Sigmoid colon (tissue), 7 donors: ENCODE data around the gene CFAP45. TPM values are rescaled to one million over a fixed set of nuclear protein-coding genes. Genes with fewer than 3 reads are reported as not detected.

Source experiments
- DNase-seq: peaks from one replicate; pipeline ENCODE4 v3.0.0-alpha.2; 2019
- H3K27ac ChIP-seq, 4 donors: fragments of 200-600 bp; sonication (generic); one replicate each; pipeline ENCODE4 v1.5.1; 2016 to 2019; ENCODE audit warnings: mild to moderate bottlenecking in 1 of 4
- H3K27me3 ChIP-seq, 3 donors: fragments of 200-600 bp; sonication (generic); one replicate each; pipeline ENCODE4 v1.5.1; 2019; ENCODE audit warnings: mild to moderate bottlenecking in 1 of 3
- H3K36me3 ChIP-seq, 4 donors: fragments of 200-600 bp; sonication (generic); one replicate each; pipeline ENCODE4 v1.5.1; 2016 to 2019
- H3K4me1 ChIP-seq, 4 donors: fragments of 200-600 bp; sonication (generic); one replicate each; pipeline ENCODE4 v1.5.1; 2017 to 2019
- H3K4me3 ChIP-seq, 4 donors: fragments of 200-600 bp; sonication (generic); one replicate each; pipeline ENCODE4 v1.5.1; 2017 to 2019; ENCODE audit warnings: mild to moderate bottlenecking in 2 of 4, moderate library complexity in 1 of 4
- H3K9me3 ChIP-seq, 4 donors: fragments of 200-600 bp in 3 of 4; sonication (generic) in 3 of 4; one replicate each; pipeline versions ENCODE4 v1.5.1 to v1.6.1; 2013 to 2019
- CTCF ChIP-seq, 4 experiments: fragments of 450-650 bp in 3 of 4; fragments of 200-600 bp in 1 of 4; IDR thresholded peaks; one replicate each; pipeline ENCODE4 v1.5.1; 2016 to 2019; ENCODE audit warnings: antibody characterized with exemption in 4 of 4, mild to moderate bottlenecking in 3 of 4, moderate library complexity in 2 of 4
- EP300 ChIP-seq, 4 donors: sonication (generic); formaldehyde crosslinking; IDR thresholded peaks; one replicate each; pipeline ENCODE4 v1.6.1; 2017; ENCODE audit warnings: antibody characterized with exemption in 4 of 4
- POLR2A ChIP-seq, 2 donors: fragments of 450-650 bp; IDR thresholded peaks; one replicate each; pipeline ENCODE4 v1.6.1; 2016; ENCODE audit warnings: antibody characterized with exemption in 2 of 2, mild to moderate bottlenecking in 2 of 2, moderate library complexity in 2 of 2
- POLR2AphosphoS5 ChIP-seq, 4 donors: sonication (generic); formaldehyde crosslinking; IDR thresholded peaks; one replicate each; pipeline ENCODE4 v1.6.1; 2017; ENCODE audit warnings: antibody characterized with exemption in 4 of 4
- WGBS, 2 donors: extraction: QIAGEN DNeasy Blood & Tissue Kit; methylation state at CpG; one replicate each; pipeline ENCODE4 v1.1.7; 2013; 5-methylcytosine and 5-hydroxymethylcytosine counted together
- intact Hi-C: fragments of 100-400 bp; cut with DNase I; formaldehyde crosslinking; loops from one replicate; pipeline ENCODE4 v1.15.1; 2023
- polyA plus RNA-seq, 3 donors: library from polyadenylated mRNA; stranded (reverse); fragments of 200-250 nt; gene quantifications; one replicate each; pipeline ENCODE4 v1.2.3, GENCODE V29; 2013
- total RNA-seq, 4 donors: library from RNA; depleted of rRNA; stranded (reverse); fragments of >200 nt; gene quantifications; one replicate each; pipeline ENCODE4 v1.1.0, GENCODE V29; 2016
- donor health status: healthy with polysubstance abuse.
- donor health status: Bipolar disorder and iron deficiency.
- donor health status: healthy.

Gene CFAP45
- total and polyA plus RNA-seq, 7 donors = 0.29 to 1.8 (median 1.0) TPM; not detected in 3

- H3K4me1 ChIP-seq = peaks cover 0 to 11% (median 6%) of the 10 kb centered on the region in 4 donors
- WGBS, 2 donors = 88 to 90% methylated on average over 16 of the region's 16 CpGs
- H3K36me3 ChIP-seq = no peaks in the 10 kb centered on the region
- no peak for DNase-seq
- intact Hi-C loops = no loop called here
- no peaks in the 10 kb centered on the region for H3K9me3 ChIP-seq
- no peaks in the 10 kb centered on the region for H3K27me3 ChIP-seq
- no peak overlapping the region for H3K4me3 ChIP-seq
- H3K27ac ChIP-seq = no peak overlapping the region
- TF ChIP-seq CTCF (IDR thresholded peaks at IDR 0.05) (no peak), POLR2AphosphoS5 (IDR thresholded peaks at IDR 0.05) (no peak), POLR2A (IDR thresholded peaks at IDR 0.05) (no peak), EP300 (IDR thresholded peaks at IDR 0.05) (no peak)
Observed at GRCh38 chr1:159932296-159933285, 32.6 kb upstream of the CFAP45 start.

- WGBS, 2 donors = 93 to 97% methylated on average over 3 of the region's 3 CpGs
- H3K4me3 ChIP-seq = no peak overlapping the region
- H3K27me3 ChIP-seq = no peaks in the 10 kb centered on the region
- H3K27ac ChIP-seq = no peak overlapping the region
- H3K9me3 ChIP-seq = no peaks in the 10 kb centered on the region
- peaks cover 0 to 7% (median 5%) of the 10 kb centered on the region in 4 donors for H3K4me1 ChIP-seq
- intact Hi-C loops = no loop called here
- no peaks in the 10 kb centered on the region for H3K36me3 ChIP-seq
- no peak for DNase-seq
- TF ChIP-seq CTCF (IDR thresholded peaks at IDR 0.05) (no peak), POLR2AphosphoS5 (IDR thresholded peaks at IDR 0.05) (no peak), EP300 (IDR thresholded peaks at IDR 0.05) (no peak), POLR2A (IDR thresholded peaks at IDR 0.05) (no peak)
Observed at GRCh38 chr1:159931795-159932173, 31.8 kb upstream of the CFAP45 start.

GRCh38 chr1:159931101-159931794, 31.3 kb upstream of the CFAP45 start:
- intact Hi-C loops = no loop called here
- TF ChIP-seq POLR2AphosphoS5 (IDR thresholded peaks at IDR 0.05) (no peak), CTCF (IDR thresholded peaks at IDR 0.05) (no peak), POLR2A (IDR thresholded peaks at IDR 0.05) (no peak), EP300 (IDR thresholded peaks at IDR 0.05) (no peak)
- H3K4me3 ChIP-seq = no peak overlapping the region
- peaks cover 0 to 7% (median 4%) of the 10 kb centered on the region in 4 donors for H3K4me1 ChIP-seq
- H3K27ac ChIP-seq = no peak overlapping the region
- no peak for DNase-seq
- WGBS, 2 donors = 91 to 94% methylated on average over 13 of the region's 13 CpGs
- H3K27me3 ChIP-seq = no peaks in the 10 kb centered on the region
- H3K36me3 ChIP-seq = no peaks in the 10 kb centered on the region
- H3K9me3 ChIP-seq = no peaks in the 10 kb centered on the region

GRCh38 chr1:159930634-159931033, 30.7 kb upstream of the CFAP45 start:
- no peak overlapping the region for H3K27ac ChIP-seq
- WGBS, 2 donors = 94 to 97% methylated on average over 8 of the region's 8 CpGs
- no peaks in the 10 kb centered on the region for H3K27me3 ChIP-seq
- intact Hi-C loops = no loop called here
- peaks cover 0 to 10% (median 8%) of the 10 kb centered on the region in 4 donors for H3K4me1 ChIP-seq
- H3K36me3 ChIP-seq = no peaks in the 10 kb centered on the region
- no peaks in the 10 kb centered on the region for H3K9me3 ChIP-seq
- TF ChIP-seq POLR2A (IDR thresholded peaks at IDR 0.05) = no peak
- TF ChIP-seq EP300 (IDR thresholded peaks at IDR 0.05) = no peak
- TF ChIP-seq CTCF (IDR thresholded peaks at IDR 0.05) = no peak
- TF ChIP-seq POLR2AphosphoS5 (IDR thresholded peaks at IDR 0.05) = no peak
- H3K4me3 ChIP-seq = no peak overlapping the region
- DNase-seq = no peak
